K562 (cell line): ENCODE data around the gene THSD8. TPM values are rescaled to one million over a fixed set of nuclear protein-coding genes. Genes with fewer than 3 reads are reported as not detected.

Experiments
- CHD4 ChIP-seq: fragments of 200-600 bp; sonication (generic); IDR thresholded peaks from 3 replicates; pipeline ENCODE4 v1.6.1; 2012; ENCODE audit warnings: low read depth, mild to moderate bottlenecking, mixed read lengths, low read length, inconsistent platforms; ENCODE audit not compliant: insufficient read depth, insufficient replicate concordance, poor library complexity, severe bottlenecking
- CREB3L1 ChIP-seq: fragments of 450-650 bp; IDR thresholded peaks from 2 replicates; pipeline ENCODE4 v1.6.1; 2014; ENCODE audit warnings: low read depth, mild to moderate bottlenecking, moderate library complexity, borderline replicate concordance
- HMBOX1 ChIP-seq: sonication (generic); IDR thresholded peaks from 2 replicates; pipeline ENCODE4 v1.6.1; 2016
- HNRNPLL ChIP-seq: fragments of 200-400 bp; formaldehyde crosslinking; IDR thresholded peaks from 2 replicates; pipeline ENCODE4 v1.6.1; 2017; ENCODE audit warnings: low read length, low read depth, mild to moderate bottlenecking; ENCODE audit not compliant: poor library complexity, severe bottlenecking
- KLF1 ChIP-seq: fragments of 450-650 bp; IDR thresholded peaks from 2 replicates; pipeline ENCODE4 v1.6.1; 2016; ENCODE audit warnings: missing genetic modification characterization, missing compliant biosample characterization
- RAD21 ChIP-seq, 2 experiments: fragments of 250-450 bp in 1 of 2; fragments of 450-650 bp in 1 of 2; sonication (Bioruptor Pico) in 1 of 2; formaldehyde crosslinking in 1 of 2; IDR thresholded peaks in 1 of 2; conservative IDR thresholded peaks in 1 of 2; 2 replicates each; pipeline versions ENCODE4 v1.4.0 to v1.8.0; 2020 to 2022; ENCODE audit warnings: mild to moderate bottlenecking in 2 of 2, moderate library complexity in 1 of 2
- ZNF740 ChIP-seq, 3 experiments: fragments of 200-800 bp in 1 of 3; sonication (Bioruptor generic) in 1 of 3; sonication (generic) in 1 of 3; formaldehyde crosslinking in 1 of 3; IDR thresholded peaks; 2 replicates each; pipeline versions ENCODE4 v1.6.1 to v1.8.0; 2016 to 2022; ENCODE audit warnings: mild to moderate bottlenecking in 2 of 3, missing compliant biosample characterization in 2 of 3, missing genetic modification characterization in 2 of 3, missing genetic modification reagents in 1 of 3
- polyA plus RNA-seq, 8 experiments: library from polyadenylated mRNA; depleted of rRNA in 4 of 8; stranded (reverse) in 5 of 8; unstranded in 3 of 8; fragments of >200 nt; fragmentation: Nextera tagmentation in 2 of 8; fragmentation: Illumina TruSeq in 1 of 8; extraction: Ambion mirVana in 2 of 8; extraction: Trizol in 1 of 8; gene quantifications; 2 replicates each; pipeline versions ENCODE4 v1.2.1 to v1.2.3, GENCODE V29; 2011 to 2014; ENCODE audit warnings: inconsistent platforms in 1 of 8, missing spikeins in 1 of 8
- total RNA-seq, 7 experiments: library from RNA; depleted of rRNA in 6 of 7; stranded (reverse); fragments of >200 nt in 6 of 7; fragmentation: Illumina TruSeq in 2 of 7; extraction: Trizol in 2 of 7; gene quantifications; 2 replicates each; pipeline versions ENCODE4 v1.2.1 to v1.2.3, GENCODE V29; 2011 to 2021; ENCODE audit warnings: low replicate concordance in 1 of 7

THSD8 gene
- total and polyA plus RNA-seq, 9 of the 15 experiments (the other 6 are each of a cell fraction or from before 2014, with no cell fraction given) = 8.4 to 42.4 (median 19.9) TPM; not detected in 2

- TF ChIP-seq ZNF740 (CRISPR knock-in tag; IDR thresholded peaks at IDR 0.05) (no peak), ZNF740 (tag; IDR thresholded peaks at IDR 0.05) (0 out of 4 replicates have a peak, but pooled peaks of 1 of the 2 experiments have one; percentile 30), HMBOX1 (no peak), CREB3L1 (peak; percentile 18; the same call in 1 of the 2 replicates), KLF1 (tag) (peak; percentile 91), HNRNPLL (peak; percentile 29), CHD4 (no peak), RAD21 (CRISPR knock-in tag; conservative IDR thresholded peaks at IDR 0.05 in 1 of 2, IDR thresholded peaks at IDR 0.05 in 1 of 2) (0 out of 4 replicates have a peak, but pooled peaks of 1 of the 2 experiments have one; percentile 34)
Observed at GRCh38 chr19:12838182-12838885, 36.5 kb downstream of the THSD8 start, which contains the start of gene MAST1 (continued).
